Vagina (tissue), 2 donors: ENCODE data around the gene THAP3. TPM values are rescaled to one million over a fixed set of nuclear protein-coding genes. Genes with fewer than 3 reads are reported as not detected.
"Not testable (repeated sequence)": the region's sequence is repeated elsewhere in the genome, so short reads cannot be mapped to it uniquely, and the experiment has no call there.

Experiments
- DNase-seq, 2 donors: peaks; one replicate each; pipeline ENCODE4 v3.0.0-alpha.2; 2017; ENCODE audit errors: extremely low spot score in 2 of 2
- H3K27ac ChIP-seq: fragments of 200-600 bp; sonication (generic); one replicate; pipeline ENCODE4 v1.5.1; 2019
- H3K27me3 ChIP-seq: fragments of 200-600 bp; sonication (generic); one replicate; pipeline ENCODE4 v1.5.1; 2019
- H3K36me3 ChIP-seq, 2 donors: fragments of 200-600 bp; sonication (generic); one replicate each; pipeline ENCODE4 v1.5.1; 2017 to 2019
- H3K4me1 ChIP-seq: fragments of 200-600 bp; sonication (generic); one replicate; pipeline ENCODE4 v1.5.1; 2019
- H3K4me3 ChIP-seq, 2 donors: fragments of 200-600 bp; sonication (generic); 1 replicate in 1 of 2; 2 replicates in 1 of 2; pipeline ENCODE4 v1.5.1; 2016 to 2019
- H3K9me3 ChIP-seq: fragments of 200-600 bp; sonication (generic); one replicate; pipeline ENCODE4 v1.5.1; 2019
- POLR2A ChIP-seq, 2 donors: fragments of 450-650 bp; IDR thresholded peaks; one replicate each; pipeline ENCODE4 v1.6.1; 2017; ENCODE audit warnings: antibody characterized with exemption in 2 of 2, mild to moderate bottlenecking in 2 of 2, moderate library complexity in 2 of 2
- POLR2AphosphoS5 ChIP-seq, 2 donors: sonication (generic); formaldehyde crosslinking; IDR thresholded peaks; one replicate each; pipeline ENCODE4 v1.9.0; 2017; ENCODE audit warnings: antibody characterized with exemption in 2 of 2, mild to moderate bottlenecking in 2 of 2, low read depth in 1 of 2; ENCODE audit not compliant: insufficient read depth in 1 of 2
- intact Hi-C: fragments of 100-400 bp; cut with DNase I; formaldehyde crosslinking; loops from one replicate; pipeline ENCODE4 v1.15.1; 2023
- total RNA-seq: library from RNA; depleted of rRNA; stranded (reverse); fragments of >200 nt; gene quantifications from one replicate; pipeline ENCODE4 v1.2.3, GENCODE V29; 2016
- TF ChIP-seq, protein P1 (sequence below), 3 experiments: fragments of 450-650 bp in 2 of 3; fragments of 200-600 bp in 1 of 3; sonication (generic) in 1 of 3; IDR thresholded peaks; one replicate each; pipeline ENCODE4 v1.5.1; 2017 to 2019; ENCODE audit warnings: antibody characterized with exemption in 3 of 3, mild to moderate bottlenecking in 2 of 3, moderate library complexity in 2 of 3

Gene THAP3
- total RNA-seq, 1 donor from 2014 or later: 29.0 TPM

DNA sequence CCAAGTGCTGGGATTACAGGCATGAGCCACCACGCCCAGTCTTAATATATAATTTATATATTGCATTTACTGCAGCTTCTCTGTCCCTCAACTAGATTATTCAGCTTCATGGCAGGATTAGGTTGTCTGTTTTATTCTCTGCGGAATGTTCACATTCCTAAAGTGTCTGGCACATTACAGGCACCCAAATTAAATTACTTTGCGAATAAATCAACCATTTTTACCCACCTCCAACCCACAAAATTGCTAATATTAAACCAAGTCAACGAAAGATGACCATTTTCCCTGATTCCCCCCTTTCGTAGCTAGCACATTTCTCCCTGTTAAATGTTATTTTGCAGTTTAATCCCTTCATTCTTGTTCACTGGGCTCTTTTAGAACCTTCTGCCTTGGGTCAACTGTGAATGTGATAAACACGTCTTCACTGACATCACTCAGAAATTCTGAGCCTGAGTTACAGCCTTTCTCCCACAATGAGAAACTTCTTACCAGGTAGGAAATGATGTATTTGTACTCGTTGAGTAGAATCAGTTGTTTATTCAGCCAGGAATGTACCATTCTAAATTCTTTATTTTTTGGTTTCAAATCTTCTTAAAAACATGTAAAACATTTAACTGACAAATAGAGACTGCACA lies 35.9 kb downstream of the THAP3 start:
- Histone ChIP-seq H3K9me3 (no peaks in the 10 kb centered on the region), H3K4me3 (no peak overlapping the region), H3K36me3 (peaks cover 0 to 6% of the 10 kb centered on the region in 2 donors), H3K4me1 (no peaks in the 10 kb centered on the region), H3K27me3 (no peaks in the 10 kb centered on the region), H3K27ac (no peak overlapping the region)
- TF ChIP-seq, protein P1, sequence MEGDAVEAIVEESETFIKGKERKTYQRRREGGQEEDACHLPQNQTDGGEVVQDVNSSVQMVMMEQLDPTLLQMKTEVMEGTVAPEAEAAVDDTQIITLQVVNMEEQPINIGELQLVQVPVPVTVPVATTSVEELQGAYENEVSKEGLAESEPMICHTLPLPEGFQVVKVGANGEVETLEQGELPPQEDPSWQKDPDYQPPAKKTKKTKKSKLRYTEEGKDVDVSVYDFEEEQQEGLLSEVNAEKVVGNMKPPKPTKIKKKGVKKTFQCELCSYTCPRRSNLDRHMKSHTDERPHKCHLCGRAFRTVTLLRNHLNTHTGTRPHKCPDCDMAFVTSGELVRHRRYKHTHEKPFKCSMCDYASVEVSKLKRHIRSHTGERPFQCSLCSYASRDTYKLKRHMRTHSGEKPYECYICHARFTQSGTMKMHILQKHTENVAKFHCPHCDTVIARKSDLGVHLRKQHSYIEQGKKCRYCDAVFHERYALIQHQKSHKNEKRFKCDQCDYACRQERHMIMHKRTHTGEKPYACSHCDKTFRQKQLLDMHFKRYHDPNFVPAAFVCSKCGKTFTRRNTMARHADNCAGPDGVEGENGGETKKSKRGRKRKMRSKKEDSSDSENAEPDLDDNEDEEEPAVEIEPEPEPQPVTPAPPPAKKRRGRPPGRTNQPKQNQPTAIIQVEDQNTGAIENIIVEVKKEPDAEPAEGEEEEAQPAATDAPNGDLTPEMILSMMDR (IDR thresholded peaks at IDR 0.05): no peak
- TF ChIP-seq POLR2AphosphoS5 (IDR thresholded peaks at IDR 0.05; ENCODE audit: insufficient read depth in 1 of 2, low read depth in 1 of 2) (no peak), POLR2A (IDR thresholded peaks at IDR 0.05) (no peak)
- no peak for DNase-seq
- intact Hi-C loops: no loop called here

DNA sequence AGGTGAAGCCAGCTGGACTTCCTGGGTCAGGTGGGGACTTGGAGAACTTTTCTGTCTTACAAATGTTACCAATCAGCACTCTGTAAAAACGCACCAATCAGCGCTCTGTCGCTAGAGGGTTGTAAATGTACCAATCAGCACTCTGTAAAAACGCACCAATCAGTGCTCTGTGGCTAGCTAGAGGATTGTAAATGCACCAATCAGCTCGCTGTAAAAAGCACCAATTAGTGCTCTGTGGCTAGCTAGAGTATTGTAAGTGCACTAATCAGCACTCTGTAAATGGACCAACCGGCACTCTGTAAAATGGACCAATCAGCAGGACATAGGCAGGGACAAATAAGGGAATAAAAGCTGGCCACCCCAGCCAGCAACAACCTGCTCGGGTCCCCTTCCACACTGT lies 37.8 kb downstream of the THAP3 start:
- intact Hi-C loops, DNase-seq, H3K27ac ChIP-seq, H3K27me3 ChIP-seq, H3K4me3 ChIP-seq, H3K9me3 ChIP-seq, H3K4me1 ChIP-seq: not testable (repeated sequence)
- peaks cover 0 to 17% of the 10 kb centered on the region in 2 donors for H3K36me3 ChIP-seq

DNA sequence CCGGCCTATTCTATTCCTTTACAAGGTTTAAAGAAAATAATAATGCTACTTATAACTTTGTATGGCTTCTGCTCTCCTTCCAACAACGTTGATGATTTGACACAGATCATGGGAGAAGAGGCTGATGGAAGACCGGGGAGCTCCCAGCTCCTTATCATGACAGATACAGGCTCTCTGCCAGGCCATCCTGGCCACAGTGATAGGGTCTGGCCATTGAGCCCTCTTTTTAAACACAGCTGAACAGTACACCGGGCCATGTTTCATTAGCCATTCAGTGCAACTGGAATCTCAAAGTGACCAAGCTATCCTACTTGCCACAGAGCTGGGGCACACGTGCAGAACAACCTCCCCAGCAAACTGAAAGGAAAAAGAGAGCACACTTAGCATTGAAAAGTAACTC lies 42.0 kb downstream of the THAP3 start:
- no peaks in the 10 kb centered on the region for H3K27me3 ChIP-seq
- peaks cover 0 to 11% of the 10 kb centered on the region in 2 donors for H3K36me3 ChIP-seq
- TF ChIP-seq POLR2AphosphoS5 (IDR thresholded peaks at IDR 0.05; ENCODE audit: insufficient read depth in 1 of 2, low read depth in 1 of 2) (no peak), POLR2A (IDR thresholded peaks at IDR 0.05) (no peak)
- TF ChIP-seq, protein P1 (IDR thresholded peaks at IDR 0.05): no peak
- DNase-seq: no peak
- intact Hi-C loops: no loop called here
- H3K4me3 ChIP-seq: no peak overlapping the region
- no peaks in the 10 kb centered on the region for H3K4me1 ChIP-seq
- H3K9me3 ChIP-seq: no peaks in the 10 kb centered on the region
- no peak overlapping the region for H3K27ac ChIP-seq

DNA sequence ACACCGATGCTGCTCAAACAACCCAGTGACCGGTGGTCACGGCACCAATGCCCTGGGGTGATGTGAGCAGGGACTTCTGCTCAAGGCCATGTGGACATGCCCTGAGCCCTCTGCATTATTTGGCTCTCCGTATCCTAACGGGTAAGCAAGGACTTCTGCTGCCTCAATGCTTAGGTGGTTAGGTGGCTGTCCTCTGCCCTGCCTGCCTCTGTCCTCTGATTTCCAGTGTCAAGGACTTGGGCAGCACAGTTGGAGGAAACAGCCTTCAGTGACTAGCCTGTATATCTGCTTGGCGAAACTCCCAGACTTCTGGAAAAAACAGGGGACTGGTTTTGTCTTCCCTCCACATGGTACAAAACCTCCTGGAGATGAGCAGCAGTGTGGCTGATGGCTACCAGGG lies 42.5 kb downstream of the THAP3 start:
- no peaks in the 10 kb centered on the region for H3K4me1 ChIP-seq
- H3K27ac ChIP-seq: no peak overlapping the region
- no peak for DNase-seq
- no peaks in the 10 kb centered on the region for H3K9me3 ChIP-seq
- no peak overlapping the region for H3K4me3 ChIP-seq
- H3K27me3 ChIP-seq: no peaks in the 10 kb centered on the region
- H3K36me3 ChIP-seq: peaks cover 0 to 11% of the 10 kb centered on the region in 2 donors
- TF ChIP-seq POLR2A (IDR thresholded peaks at IDR 0.05) (no peak), POLR2AphosphoS5 (IDR thresholded peaks at IDR 0.05; ENCODE audit: insufficient read depth in 1 of 2, low read depth in 1 of 2) (no peak)
- TF ChIP-seq, protein P1 (IDR thresholded peaks at IDR 0.05): no peak
- intact Hi-C loops: no loop called here

DNA sequence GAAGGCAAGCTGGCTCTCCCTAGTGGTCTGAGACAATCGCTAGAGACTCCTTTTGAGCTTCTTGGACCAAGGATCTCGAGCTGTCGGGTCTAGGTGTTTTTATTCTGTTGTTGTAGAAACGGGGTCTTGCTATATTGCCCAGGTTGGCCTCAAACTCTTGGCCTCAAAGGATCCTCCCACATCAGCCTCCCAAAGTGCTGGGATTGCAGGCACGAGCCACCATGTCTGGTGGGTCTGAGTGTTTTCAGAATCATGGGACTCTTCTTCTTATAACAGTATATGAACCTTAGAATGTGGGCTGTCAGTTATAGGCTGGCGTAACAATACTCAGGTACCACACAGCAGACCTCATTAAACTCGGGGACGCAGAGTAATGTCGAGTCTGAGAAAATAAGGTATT lies 43.8 kb downstream of the THAP3 start:
- intact Hi-C loops: no loop called here
- TF ChIP-seq, protein P1 (IDR thresholded peaks at IDR 0.05): no peak
- TF ChIP-seq POLR2AphosphoS5 (IDR thresholded peaks at IDR 0.05; ENCODE audit: insufficient read depth in 1 of 2, low read depth in 1 of 2): no peak
- Histone ChIP-seq H3K9me3 (no peaks in the 10 kb centered on the region), H3K27ac (no peak overlapping the region), H3K36me3 (peaks cover 0 to 11% of the 10 kb centered on the region in 2 donors), H3K4me3 (no peak overlapping the region), H3K4me1 (no peaks in the 10 kb centered on the region), H3K27me3 (no peaks in the 10 kb centered on the region)
- no peak for DNase-seq
